ENCODE data around the gene PHACTR3. TPM values are rescaled to one million over a fixed set of nuclear protein-coding genes. Genes with fewer than 3 reads are reported as not detected.

PHACTR3 gene
- total and polyA plus RNA-seq, 2 of the 8 experiments (the other 6 are each of a cell fraction or from before 2014, with no cell fraction given), result 0.05 to 0.13 TPM

GRCh38 chr20:59787538-59787890 is 183.2 kb downstream of the PHACTR3 start:
- Histone ChIP-seq H2BK20ac (ENCODE audit: low read length) (no peak overlapping the region), H3K9me3 (ENCODE audit: insufficient read depth in 2 of 2, low read depth in 1 of 2, low read length in 1 of 2) (peaks cover 71 to 87% of the 10 kb centered on the region in 2 experiments), H3K79me1 (ENCODE audit: low read depth, low read length) (no peaks in the 10 kb centered on the region), H4K91ac (replicated peaks; ENCODE audit: insufficient read length, low read length) (no peak overlapping the region), H3K23ac (ENCODE audit: insufficient read length) (no peak overlapping the region), H4K5ac (ENCODE audit: insufficient read length, low read depth, low read length) (no peak overlapping the region), H2BK120ac (replicated peaks; ENCODE audit: low read depth, low read length) (no peak overlapping the region), H3K18ac (ENCODE audit: extremely low read depth, low read length) (no peak overlapping the region), H3K4ac (replicated peaks; ENCODE audit: insufficient read length, low read depth, low read length) (no peak overlapping the region), H3K79me2 (ENCODE audit: control insufficient read depth in 1 of 2, insufficient read depth in 2 of 2, low read length in 2 of 2) (no peaks in the 10 kb centered on the region), H3K9ac (replicated peaks in 1 of 4; ENCODE audit: extremely low read depth in 1 of 4, low read depth in 3 of 4, low read length in 3 of 4) (no peak overlapping the region), H2AK5ac (ENCODE audit: low read depth, low read length) (no peak overlapping the region), H4K8ac (ENCODE audit: extremely low read depth, insufficient read depth, low read length) (no peak overlapping the region), H4K20me1 (replicated peaks in 1 of 2; ENCODE audit: control insufficient read depth in 1 of 2, insufficient read depth in 2 of 2, low read length in 2 of 2) (no peaks in the 10 kb centered on the region), H3K27me3 (replicated peaks in 1 of 4; ENCODE audit: control insufficient read depth in 3 of 4, extremely low read depth in 1 of 4, insufficient read depth in 3 of 4, low read length in 3 of 4) (no peaks in the 10 kb centered on the region), H3K4me2 (ENCODE audit: insufficient read depth in 1 of 2, low read depth in 2 of 2, low read length in 2 of 2) (no peak overlapping the region), H3K4me1 (replicated peaks in 1 of 4; ENCODE audit: control insufficient read depth in 3 of 4, insufficient read depth in 4 of 4, low read length in 3 of 4) (no peaks in the 10 kb centered on the region), H3K14ac (ENCODE audit: insufficient read length) (no peak overlapping the region), H3K23me2 (ENCODE audit: low read depth, low read length) (no peaks in the 10 kb centered on the region), H2BK15ac (ENCODE audit: low read length) (no peak overlapping the region), H3K4me3 (ENCODE audit: extremely low read depth in 1 of 4, insufficient read depth in 2 of 4, low read depth in 3 of 4, low read length in 4 of 4) (no peak overlapping the region), H2AFZ (ENCODE audit: low read length) (no peak overlapping the region), H3K56ac (replicated peaks; ENCODE audit: insufficient read length, low read depth, low read length) (no peak overlapping the region), H2BK5ac (ENCODE audit: low read depth, low read length) (no peak overlapping the region), H3K36me3 (ENCODE audit: control insufficient read depth in 2 of 4, insufficient read depth in 4 of 4, low read length in 3 of 4) (no peaks in the 10 kb centered on the region), H3K27ac (ENCODE audit: low read depth, low read length) (no peak overlapping the region), H2BK12ac (ENCODE audit: low read depth, low read length) (no peak overlapping the region)
- FAIRE-seq (no peak), DNase-seq (ENCODE audit: low read depth in 1 of 2, low spot score in 2 of 2) (no peak)
- ChIA-PET CTCF (ENCODE audit: partially characterized antibody) (interaction anchor here (0.9 kb wide), 1 partner anchor 20 kb away, joined by 3 read pairs; no protein-coding TSS in a partner anchor), POLR2A (ENCODE audit: partially characterized antibody) (no interaction called here)
- WGBS, 2 experiments (ENCODE audit: extremely low coverage in 1 of 2, insufficient coverage in 1 of 2, insufficient read length in 1 of 2, insufficient replicate concordance in 2 of 2, low coverage in 1 of 2, low lambda C conversion rate in 2 of 2, missing lambda C conversion rate in 1 of 2), result 37% methylated on average over 2 of the region's 2 CpGs; no CpG with 5 or more reads in 1 of the 2 experiments
- TF ChIP-seq, protein P1, sequence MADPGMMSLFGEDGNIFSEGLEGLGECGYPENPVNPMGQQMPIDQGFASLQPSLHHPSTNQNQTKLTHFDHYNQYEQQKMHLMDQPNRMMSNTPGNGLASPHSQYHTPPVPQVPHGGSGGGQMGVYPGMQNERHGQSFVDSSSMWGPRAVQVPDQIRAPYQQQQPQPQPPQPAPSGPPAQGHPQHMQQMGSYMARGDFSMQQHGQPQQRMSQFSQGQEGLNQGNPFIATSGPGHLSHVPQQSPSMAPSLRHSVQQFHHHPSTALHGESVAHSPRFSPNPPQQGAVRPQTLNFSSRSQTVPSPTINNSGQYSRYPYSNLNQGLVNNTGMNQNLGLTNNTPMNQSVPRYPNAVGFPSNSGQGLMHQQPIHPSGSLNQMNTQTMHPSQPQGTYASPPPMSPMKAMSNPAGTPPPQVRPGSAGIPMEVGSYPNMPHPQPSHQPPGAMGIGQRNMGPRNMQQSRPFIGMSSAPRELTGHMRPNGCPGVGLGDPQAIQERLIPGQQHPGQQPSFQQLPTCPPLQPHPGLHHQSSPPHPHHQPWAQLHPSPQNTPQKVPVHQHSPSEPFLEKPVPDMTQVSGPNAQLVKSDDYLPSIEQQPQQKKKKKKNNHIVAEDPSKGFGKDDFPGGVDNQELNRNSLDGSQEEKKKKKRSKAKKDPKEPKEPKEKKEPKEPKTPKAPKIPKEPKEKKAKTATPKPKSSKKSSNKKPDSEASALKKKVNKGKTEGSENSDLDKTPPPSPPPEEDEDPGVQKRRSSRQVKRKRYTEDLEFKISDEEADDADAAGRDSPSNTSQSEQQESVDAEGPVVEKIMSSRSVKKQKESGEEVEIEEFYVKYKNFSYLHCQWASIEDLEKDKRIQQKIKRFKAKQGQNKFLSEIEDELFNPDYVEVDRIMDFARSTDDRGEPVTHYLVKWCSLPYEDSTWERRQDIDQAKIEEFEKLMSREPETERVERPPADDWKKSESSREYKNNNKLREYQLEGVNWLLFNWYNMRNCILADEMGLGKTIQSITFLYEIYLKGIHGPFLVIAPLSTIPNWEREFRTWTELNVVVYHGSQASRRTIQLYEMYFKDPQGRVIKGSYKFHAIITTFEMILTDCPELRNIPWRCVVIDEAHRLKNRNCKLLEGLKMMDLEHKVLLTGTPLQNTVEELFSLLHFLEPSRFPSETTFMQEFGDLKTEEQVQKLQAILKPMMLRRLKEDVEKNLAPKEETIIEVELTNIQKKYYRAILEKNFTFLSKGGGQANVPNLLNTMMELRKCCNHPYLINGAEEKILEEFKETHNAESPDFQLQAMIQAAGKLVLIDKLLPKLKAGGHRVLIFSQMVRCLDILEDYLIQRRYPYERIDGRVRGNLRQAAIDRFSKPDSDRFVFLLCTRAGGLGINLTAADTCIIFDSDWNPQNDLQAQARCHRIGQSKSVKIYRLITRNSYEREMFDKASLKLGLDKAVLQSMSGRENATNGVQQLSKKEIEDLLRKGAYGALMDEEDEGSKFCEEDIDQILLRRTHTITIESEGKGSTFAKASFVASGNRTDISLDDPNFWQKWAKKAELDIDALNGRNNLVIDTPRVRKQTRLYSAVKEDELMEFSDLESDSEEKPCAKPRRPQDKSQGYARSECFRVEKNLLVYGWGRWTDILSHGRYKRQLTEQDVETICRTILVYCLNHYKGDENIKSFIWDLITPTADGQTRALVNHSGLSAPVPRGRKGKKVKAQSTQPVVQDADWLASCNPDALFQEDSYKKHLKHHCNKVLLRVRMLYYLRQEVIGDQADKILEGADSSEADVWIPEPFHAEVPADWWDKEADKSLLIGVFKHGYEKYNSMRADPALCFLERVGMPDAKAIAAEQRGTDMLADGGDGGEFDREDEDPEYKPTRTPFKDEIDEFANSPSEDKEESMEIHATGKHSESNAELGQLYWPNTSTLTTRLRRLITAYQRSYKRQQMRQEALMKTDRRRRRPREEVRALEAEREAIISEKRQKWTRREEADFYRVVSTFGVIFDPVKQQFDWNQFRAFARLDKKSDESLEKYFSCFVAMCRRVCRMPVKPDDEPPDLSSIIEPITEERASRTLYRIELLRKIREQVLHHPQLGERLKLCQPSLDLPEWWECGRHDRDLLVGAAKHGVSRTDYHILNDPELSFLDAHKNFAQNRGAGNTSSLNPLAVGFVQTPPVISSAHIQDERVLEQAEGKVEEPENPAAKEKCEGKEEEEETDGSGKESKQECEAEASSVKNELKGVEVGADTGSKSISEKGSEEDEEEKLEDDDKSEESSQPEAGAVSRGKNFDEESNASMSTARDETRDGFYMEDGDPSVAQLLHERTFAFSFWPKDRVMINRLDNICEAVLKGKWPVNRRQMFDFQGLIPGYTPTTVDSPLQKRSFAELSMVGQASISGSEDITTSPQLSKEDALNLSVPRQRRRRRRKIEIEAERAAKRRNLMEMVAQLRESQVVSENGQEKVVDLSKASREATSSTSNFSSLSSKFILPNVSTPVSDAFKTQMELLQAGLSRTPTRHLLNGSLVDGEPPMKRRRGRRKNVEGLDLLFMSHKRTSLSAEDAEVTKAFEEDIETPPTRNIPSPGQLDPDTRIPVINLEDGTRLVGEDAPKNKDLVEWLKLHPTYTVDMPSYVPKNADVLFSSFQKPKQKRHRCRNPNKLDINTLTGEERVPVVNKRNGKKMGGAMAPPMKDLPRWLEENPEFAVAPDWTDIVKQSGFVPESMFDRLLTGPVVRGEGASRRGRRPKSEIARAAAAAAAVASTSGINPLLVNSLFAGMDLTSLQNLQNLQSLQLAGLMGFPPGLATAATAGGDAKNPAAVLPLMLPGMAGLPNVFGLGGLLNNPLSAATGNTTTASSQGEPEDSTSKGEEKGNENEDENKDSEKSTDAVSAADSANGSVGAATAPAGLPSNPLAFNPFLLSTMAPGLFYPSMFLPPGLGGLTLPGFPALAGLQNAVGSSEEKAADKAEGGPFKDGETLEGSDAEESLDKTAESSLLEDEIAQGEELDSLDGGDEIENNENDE (IDR thresholded peaks at IDR 0.05; ENCODE audit: insufficient replicate concordance, low read length), result no peak
